ENCODE measurements around the gene RAET1E.
"Not testable (repeated sequence)": the region's sequence is repeated elsewhere in the genome, so short reads cannot be mapped to it uniquely, and the experiment has no call there.

RAET1E gene

GRCh38 chr6:149927025-149927424 lies 29.1 kb upstream of the RAET1E start:
- DNase-seq, result not testable (repeated sequence)

- peak; percentile 80 for DNase-seq
These were observed 28.3 kb upstream of the RAET1E start for GRCh38 chr6:149925974-149926777.

- peak; percentile 26 for DNase-seq
These were observed 27.5 kb upstream of the RAET1E start for GRCh38 chr6:149925253-149925973.

GRCh38 chr6:149924933-149925252 lies 27.0 kb upstream of the RAET1E start:
- DNase-seq, result no peak

GRCh38 chr6:149924206-149924932 lies 26.5 kb upstream of the RAET1E start:
- no peak for DNase-seq

- DNase-seq, result no peak
These were observed 25.5 kb upstream of the RAET1E start for GRCh38 chr6:149923327-149923986.

GRCh38 chr6:149922642-149923326 lies 24.9 kb upstream of the RAET1E start, which contains the start of gene RAET1G:
RAET1G (minus strand) TSS chr6:149923121; CDS start chr6:149923010, 111 bp downstream.
- DNase-seq, result peak; percentile 96

GRCh38 chr6:149922091-149922490 lies 24.2 kb upstream of the RAET1E start:
- DNase-seq, result not testable (repeated sequence)

- DNase-seq, result no peak
These were observed 23.4 kb upstream of the RAET1E start for GRCh38 chr6:149921361-149921760.

- DNase-seq, result no peak
These were observed 21.9 kb upstream of the RAET1E start for GRCh38 chr6:149919834-149920225.

- not testable (repeated sequence) for DNase-seq
These were observed 21.4 kb upstream of the RAET1E start for GRCh38 chr6:149919126-149919833.

GRCh38 chr6:149918151-149918905 lies 20.4 kb upstream of the RAET1E start:
- no peak for DNase-seq

GRCh38 chr6:149917679-149918078 lies 19.8 kb upstream of the RAET1E start:
- no peak for DNase-seq

- no peak for DNase-seq
These were observed 18.3 kb upstream of the RAET1E start for GRCh38 chr6:149915970-149916865.

- no peak for DNase-seq
These were observed 15.8 kb upstream of the RAET1E start for GRCh38 chr6:149913540-149914240.

- DNase-seq, result peak; percentile 18
These were observed 15.2 kb upstream of the RAET1E start for GRCh38 chr6:149913085-149913484.

- DNase-seq, result not testable (repeated sequence)
These were observed 14.8 kb upstream of the RAET1E start for GRCh38 chr6:149912680-149913079.

GRCh38 chr6:149910721-149911151 lies 12.8 kb upstream of the RAET1E start:
- no peak for DNase-seq
